NCI-H1048 (cell line): Measurements from ENCODE around the gene PHLDB2.
A peak's percentile ranks its signal among the peaks of the same experiment; 100 is the strongest.

Source experiments
- DNase-seq: peaks from one replicate; lab custom pipeline; 2025; lab: John Stamatoyannopoulos, UW

PHLDB2 gene

DNA sequence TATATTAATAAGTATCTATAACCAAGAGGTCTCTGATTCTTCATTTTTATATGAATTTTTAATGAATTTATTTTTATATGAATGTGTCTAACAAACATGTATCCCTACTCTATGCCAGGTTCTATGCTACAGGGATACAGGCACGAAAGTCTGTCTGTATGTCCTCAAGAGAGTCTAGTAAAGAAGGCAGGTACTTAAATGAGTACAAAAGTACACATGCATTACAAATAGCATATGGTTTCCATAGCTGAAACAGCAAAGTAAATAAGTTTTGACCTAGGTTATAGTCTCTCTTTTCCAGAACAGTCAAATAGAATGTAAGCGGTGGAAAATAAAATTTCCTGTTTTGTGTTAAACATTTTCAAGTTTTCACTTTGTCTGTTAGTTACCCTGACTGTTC, 106.4 kb downstream of the PHLDB2 start:
- no peak for DNase-seq

DNA sequence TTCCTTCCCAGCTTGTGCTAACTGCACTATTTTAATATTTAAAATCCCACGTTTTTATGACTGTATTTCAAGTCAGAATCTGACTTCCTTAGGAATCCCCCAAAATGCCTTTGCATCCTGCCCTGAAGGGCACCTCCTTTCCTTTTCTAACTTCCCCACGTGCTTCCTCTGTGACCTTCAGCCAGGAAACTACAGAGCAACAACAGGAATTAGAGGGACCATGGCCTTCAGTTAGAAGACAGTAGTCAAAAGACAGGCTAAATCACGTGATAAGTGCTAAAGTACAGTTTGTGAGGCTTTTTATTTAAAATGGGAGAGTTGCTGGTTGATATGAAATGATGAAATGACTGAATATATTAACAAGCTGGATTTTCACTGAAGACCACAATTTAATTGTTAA, 108.0 kb downstream of the PHLDB2 start:
- no peak for DNase-seq

DNA sequence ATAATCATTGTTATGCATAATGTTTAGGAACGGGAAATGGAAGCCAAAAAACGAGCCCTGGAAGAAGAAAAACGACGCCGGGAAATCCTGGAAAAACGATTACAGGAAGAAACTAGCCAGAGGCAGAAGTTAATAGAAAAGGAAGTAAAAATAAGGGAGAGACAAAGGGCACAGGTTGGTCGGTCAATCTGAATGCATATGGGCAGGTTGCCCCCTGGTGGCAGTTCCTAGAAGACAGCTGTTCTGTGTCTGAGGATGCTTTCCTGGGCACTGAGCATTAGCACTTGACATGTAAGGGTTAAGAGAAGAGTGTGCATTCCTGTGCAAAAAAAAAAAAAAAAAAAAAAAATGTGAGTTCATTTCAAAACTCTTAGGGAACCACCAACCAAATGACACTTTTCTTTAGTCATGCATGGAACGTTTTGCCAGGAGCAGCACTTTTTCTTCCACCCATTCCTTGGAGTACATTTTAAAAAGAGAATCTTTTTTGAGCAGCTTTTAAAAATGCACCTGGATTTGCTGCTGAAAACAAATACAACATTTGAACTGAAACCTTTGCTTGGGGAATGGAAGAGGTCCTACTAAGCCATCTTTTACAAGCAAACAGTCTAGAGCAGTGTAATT, 108.7 kb downstream of the PHLDB2 start:
- DNase-seq = peak; percentile 6

DNA sequence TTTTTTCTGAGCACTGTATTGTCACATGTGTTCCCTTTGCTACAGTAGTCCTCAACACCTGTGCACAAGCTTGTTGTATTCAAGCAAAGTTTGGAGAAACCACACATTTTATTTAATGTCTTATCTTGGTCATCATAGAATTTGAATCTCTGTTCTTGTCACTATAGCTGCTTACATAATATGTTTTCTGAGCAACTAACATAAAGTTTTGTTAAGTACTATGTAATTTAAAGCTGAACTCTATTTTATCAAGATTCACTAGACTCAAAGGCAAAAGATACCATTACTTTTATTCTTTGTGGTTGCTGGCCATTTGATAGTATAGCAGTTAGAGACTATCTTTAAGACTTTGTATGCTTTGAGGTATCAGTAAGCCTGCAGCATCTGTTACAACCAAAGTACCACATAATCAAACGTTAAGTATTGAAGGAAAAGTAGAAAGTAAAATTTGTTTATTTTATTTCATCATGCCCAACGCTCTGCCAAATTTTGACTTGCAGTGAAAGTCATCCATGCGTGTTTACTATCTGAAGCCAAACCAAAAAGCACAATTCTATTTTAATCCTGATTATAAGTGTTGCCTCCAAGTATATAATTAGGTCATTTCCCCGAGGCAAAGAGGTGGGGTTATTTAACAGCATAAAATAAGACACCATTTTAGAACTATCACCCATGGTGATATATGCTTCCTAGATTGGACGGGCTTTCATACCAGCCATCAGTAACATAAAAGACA, 109.4 kb downstream of the PHLDB2 start:
- no peak for DNase-seq

DNA sequence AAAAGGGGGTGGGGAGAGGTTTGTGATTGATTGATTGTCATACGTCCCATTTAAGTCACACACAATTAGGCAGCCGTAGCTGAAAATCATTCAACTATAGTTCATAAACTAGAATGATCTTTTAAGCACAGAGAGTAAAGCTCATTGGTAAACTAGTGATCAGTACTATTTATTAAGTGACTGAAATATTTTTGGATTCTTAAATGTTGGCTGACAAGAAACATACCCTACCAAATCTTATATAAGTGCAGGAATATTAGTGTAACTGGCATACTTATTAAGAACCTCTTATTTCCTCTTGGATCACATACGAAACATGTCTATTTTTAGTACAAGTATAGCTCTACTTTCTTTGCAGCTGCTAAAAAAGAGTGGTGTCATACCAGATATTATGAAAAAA, 111.3 kb downstream of the PHLDB2 start:
- DNase-seq = no peak

DNA sequence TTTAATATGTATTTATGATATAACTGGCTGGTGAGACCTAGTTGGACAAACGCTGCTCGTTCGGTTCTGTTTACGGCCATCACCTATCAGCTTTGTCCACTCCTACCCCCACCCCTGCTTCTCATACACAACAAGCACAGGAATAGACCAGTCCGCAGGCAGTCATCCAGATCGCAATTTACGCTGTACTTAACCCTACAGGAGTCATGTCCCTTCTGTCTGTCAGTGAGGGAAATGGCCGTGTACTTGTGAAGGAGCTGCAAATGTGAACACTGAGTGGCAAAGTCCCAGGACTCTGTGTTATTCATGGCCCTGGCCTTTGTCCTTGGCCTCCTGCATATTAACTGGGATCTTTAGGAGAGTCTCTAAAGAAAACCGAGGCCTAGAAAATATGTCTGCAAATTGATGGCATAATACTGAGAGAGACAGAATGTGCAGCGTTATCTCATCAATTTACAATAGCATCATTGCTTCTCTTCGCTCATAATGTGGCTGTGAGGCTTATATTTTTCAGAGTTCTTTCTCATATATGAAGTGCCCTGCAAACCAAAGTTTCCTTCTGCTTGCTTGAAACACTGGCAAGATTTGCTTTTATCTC, 112.6 kb downstream of the PHLDB2 start:
- no peak for DNase-seq

DNA sequence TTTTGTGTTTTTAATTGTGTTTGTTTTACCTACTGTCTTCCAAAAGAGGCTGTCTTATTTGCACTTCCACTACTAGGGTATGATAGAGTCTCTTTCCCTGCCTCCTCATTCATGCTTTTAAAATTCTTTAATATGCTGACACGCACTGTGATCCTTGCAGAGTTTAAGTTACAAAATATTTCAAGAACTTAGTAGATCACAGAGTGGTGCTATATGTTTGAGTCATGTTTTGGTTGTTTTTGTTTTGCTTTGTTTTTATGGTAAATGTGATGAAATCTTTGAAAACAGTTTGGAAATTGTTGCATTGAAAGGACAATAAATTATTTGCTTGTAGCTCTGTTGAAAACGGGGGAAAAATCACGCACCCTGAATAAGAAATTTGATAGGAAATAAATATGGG, 113.8 kb downstream of the PHLDB2 start:
- no peak for DNase-seq

DNA sequence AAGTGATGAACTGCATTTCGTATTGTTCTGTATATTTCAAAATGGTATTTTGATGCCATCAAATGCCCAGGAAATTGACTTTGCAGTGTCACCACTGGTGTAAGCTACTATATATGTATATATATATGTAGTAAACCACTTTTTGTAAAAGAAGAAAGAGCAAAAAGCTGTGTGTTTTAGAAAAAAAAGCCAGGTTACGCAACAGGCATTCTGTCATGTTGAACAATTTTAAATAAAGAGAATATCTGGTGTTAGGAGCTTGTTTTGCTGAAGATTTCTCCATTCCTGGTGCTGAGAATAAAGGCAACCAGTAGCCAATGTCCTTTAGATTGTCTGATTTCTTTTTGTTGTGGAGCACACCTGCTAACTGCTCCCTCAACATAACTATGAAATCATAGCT, 116.1 kb downstream of the PHLDB2 start:
- DNase-seq = no peak

DNA sequence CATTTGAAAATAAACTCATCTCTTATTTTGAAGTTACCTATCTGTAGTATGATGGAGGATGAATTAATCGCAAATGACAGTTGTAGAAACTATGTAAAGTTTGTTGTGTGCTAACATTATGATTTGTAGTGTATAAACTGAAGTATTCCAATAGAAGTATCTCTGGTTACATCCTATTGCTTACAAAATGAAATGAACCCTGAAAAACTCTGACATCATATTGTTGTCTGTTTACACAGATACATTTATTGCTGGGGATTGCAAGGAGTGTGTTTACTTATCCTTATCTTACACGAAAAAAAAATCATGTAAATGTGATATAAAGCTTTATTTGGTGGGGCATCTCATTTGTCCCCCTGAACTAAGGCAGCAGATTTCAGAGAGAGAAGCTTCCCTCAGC, 117.2 kb downstream of the PHLDB2 start:
- no peak for DNase-seq

DNA sequence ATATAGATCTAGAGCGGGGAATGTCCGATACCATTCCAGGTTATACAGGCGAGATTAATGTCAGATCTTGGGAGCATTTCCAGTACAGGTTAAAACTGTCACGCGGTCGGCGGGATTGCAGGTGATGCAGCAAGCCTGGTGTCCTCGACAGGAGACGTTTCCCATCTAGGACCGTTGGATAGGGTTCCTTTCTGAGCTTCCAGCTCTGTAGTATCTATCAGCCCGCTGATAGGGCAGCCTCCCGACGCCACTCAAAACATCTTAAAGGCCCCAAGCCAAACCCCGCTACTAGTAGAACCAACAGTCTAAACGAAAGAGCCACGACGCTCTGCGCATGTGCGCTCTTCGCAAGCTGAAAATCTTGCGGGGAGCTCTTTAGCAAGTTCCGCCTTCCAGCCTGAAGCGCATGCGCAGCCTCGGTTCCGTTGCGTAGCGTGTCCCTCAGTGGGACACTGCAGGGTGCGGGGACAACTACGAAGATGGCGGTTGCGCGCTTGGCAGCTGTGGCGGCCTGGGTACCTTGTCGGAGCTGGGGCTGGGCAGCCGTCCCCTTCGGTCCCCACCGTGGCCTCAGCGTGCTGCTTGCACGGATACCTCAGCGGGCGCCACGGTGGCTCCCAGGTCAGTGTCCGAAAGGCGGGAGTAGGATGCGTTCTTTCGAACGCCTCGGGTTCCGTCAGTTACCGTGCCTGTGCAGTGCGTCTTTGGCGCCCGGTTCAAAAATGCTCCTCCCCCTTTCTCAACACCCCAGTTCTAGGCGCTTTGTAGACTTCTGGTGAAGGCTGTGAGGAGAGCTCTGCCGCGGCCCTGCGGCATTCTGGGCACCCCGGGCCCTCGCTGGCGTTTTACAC, 119.7 kb downstream of the PHLDB2 start, which contains the start of gene ABHD10:
Gene ABHD10 (plus strand): TSS at position 444 of the 851 bp plus-strand sequence. CDS start 36 bp downstream, at position 480.
- peak; percentile 95 for DNase-seq

DNA sequence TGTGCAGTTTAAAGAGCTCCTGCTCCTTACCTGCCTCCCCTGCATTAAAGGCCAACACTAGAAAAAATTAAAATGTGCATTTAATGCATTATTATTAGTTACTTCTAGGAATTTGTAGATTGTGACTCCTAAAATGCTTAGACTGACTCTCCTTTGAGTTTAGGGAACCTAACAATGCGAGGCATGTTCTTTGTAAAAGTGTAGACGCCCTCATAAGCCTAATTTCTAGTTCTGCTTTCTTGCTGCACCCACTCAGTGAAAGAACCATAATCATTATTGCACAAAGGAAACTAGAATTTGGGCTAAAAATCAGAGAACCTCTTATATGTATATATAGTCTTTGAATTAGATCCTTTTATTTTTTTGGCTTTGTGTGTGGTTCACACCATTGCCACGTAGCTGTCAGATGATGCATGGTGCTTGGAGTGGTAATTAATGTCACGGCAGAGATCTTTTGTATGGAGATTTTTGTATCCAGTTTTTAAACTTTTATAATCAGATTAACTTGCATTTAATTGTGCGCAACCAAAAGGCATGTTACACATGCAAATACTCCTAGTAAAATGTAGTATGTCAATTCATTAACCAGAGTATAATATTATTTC, 120.5 kb downstream of the PHLDB2 start:
- no peak for DNase-seq

DNA sequence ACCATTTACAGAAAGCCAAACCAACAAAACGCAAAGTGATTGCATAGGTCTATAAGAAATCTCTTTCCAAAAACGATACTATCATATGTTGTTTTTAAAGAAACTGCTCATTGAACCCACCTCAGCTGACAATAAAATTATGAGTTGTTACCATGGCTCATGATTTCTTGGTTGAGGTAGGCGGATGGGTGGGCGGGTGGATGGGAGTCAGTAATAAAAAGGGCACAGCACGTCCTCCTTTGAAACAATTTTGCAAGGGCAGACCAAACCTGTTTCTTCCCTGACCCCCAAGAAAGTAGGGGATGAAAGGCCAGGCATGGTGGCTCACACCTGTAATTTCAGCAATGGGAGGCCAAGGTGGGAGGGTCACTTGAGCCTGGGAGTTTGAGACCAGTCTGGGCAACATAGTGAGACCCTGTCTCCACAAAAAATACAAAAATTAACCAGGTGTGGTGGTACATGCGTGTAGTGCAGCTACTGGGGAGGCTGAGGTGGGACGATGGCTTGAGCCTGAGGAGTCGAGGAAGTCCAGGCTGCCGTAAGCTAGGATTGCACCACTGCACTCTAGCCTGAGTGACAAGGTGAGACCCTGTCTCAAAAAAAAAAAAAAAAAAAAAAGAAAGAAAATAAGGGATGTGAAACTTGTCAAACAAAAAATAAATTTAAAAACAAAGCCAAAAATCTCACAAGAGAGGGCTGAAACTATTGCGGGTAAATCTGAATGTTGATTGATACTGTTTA, 121.8 kb downstream of the PHLDB2 start:
- no peak for DNase-seq

DNA sequence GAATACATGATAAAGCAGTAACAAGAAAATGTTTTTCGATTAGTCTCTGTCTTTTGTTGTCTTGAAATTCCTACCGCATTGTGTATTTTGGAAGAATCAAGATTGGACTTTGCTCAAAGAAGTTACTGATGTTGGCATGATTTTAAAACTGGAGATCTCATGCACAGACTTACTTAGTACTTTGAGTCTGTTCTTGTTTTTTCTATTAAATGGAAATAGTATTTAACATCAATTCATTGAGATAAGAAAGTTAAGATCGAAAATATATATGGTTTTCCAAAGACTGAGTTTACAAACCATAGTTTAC, 122.3 kb downstream of the PHLDB2 start:
- no peak for DNase-seq

DNA sequence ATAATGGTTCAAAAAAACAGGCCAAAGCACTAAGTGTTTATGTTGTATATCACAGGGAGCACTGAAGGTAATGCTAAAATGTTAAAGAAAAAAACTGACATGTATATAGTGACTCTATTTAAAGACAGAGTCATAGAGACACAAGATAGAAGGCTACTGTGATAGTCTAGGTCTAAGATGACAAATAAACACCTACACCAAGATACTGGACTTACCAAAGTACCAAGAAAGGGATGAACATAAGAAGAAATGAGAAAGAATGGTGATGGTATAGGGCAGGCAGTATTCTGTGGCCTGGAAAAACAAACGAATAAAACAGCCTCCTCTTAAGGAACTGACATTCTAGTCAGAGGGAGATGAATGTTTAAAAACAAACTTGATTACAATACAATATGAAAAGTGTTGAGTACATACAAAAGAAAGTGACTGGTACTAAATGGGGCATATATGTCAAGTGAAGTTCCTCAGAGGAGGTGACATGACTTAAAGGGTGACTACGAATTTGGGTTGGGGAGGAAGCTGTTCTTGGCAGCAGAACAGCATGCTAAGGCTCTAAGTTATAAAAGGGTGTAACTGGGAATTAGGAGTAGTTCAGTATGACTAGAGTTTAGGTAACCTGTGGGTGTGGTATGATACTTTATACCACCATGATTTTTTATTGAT, 125.7 kb downstream of the PHLDB2 start:
- no peak for DNase-seq

DNA sequence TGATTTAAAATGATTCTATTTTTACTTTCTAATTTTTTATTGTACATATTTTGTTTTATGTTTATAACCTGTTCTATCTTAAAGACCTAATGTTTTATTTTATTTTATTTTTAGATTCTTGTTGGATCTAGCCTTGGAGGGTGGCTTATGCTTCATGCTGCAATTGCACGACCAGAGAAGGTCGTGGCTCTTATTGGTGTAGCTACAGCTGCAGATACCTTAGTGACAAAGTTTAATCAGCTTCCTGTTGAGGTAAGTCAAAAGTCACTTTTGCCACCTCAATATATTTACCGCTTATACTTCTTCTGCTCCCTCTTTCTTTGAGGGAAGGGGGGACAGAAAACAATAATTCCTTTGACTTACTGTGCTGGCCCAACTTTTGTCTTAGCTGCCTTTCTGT, 127.7 kb downstream of the PHLDB2 start:
- no peak for DNase-seq

DNA sequence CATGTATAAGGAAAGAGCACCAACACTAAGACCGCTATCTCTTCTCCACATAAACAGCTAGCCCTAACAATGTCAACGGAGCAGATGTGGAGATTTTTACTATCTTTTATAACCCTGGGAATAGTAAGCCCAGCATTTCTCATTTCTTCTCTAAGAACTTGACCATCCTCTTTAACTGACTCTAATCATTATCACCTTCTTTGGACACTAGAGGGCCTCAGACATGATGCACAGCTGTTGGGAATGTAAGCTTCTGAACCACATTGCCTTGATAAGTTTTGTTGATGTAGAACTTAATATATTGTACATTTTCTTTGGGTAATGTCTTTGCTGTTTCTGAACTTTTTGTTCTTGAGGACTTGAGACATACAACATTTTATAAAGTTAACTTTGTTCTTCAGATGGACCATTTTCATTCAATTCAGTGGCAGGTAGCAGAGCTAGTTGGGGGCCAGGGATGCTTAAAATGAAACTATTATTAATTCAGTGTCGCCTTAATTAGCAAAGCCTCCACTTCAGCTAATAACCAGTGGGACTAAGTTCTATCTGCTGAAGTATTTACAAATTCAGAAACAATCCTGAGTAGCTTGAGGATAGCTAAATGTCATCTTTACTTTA, 130.1 kb downstream of the PHLDB2 start:
- peak; percentile 12 for DNase-seq

DNA sequence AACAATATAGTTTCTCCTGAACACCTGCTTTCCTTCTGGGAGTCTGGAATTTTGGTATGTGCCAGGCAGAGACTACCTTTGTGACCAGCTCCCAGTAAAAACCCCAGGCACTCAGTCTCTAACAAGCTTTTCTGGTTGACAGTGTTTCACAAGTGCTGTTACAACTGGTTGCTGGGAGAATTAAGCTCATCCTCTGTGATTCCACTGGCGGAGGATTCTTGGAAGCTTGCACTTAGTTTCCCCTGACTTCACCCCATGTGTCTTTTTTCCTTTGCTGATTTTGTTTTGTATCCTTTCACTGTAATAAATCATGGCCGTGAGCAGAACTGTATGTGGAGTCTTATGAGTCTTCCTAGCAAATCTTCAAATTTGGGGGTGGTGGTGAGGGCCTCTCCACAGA, 134.0 kb downstream of the PHLDB2 start:
- DNase-seq = no peak

DNA sequence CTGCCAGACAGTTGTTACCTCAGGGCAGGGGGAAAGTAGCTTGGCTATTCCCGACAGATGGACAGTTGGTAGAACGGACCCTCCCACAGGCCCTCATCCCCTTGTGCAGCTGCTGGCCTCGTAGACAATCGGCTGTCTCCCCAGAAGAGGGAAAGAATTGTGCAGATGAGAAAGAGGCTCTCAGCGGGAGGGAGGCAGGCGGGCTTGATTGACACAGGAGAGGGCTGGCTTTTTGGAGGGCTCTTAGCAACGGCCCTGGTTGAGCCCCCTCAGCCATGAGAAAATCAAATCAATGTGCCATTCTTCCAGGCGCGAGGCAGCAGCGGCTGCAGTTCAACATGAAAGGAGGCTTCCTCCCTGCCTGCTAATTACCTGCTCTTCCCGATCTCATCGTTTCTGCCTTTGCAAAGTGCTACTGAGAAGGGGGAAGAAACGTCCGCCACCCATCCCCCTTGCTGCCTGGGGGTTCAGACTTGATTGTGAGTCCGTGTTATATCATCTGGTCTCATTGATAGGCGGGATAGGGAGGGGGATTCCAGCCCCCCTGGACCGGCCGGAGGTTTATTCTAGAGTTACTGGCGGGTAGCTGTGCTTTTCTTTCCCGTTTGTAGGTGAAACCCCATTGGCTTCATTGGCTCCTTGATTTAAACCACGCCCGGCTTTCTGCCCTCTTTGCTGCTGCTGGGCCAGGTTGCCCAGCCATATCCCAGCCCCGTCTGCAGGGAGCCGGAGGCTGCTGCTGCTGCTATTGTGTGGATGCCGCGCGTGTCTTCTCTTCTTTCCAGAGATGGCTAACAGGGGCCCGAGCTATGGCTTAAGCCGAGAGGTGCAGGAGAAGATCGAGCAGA, 139.8 kb downstream of the PHLDB2 start, which contains the start of gene TAGLN3:
Gene TAGLN3 (plus strand): TSS at position 287 of the 848 bp plus-strand sequence. CDS start 501 bp downstream, at position 788.
- DNase-seq = no peak
